HTERT RPE-1 (cell line): ENCODE data around the gene ADARB2.

Source experiments
- in situ Hi-C: fragments of 300-500 bp; cut with MboI; formaldehyde crosslinking; loops from 4 replicates; pipeline ENCODE4 v1.14.3; 2020; ENCODE audit warnings: low sequenced_read_pairs

ADARB2 gene

DNA sequence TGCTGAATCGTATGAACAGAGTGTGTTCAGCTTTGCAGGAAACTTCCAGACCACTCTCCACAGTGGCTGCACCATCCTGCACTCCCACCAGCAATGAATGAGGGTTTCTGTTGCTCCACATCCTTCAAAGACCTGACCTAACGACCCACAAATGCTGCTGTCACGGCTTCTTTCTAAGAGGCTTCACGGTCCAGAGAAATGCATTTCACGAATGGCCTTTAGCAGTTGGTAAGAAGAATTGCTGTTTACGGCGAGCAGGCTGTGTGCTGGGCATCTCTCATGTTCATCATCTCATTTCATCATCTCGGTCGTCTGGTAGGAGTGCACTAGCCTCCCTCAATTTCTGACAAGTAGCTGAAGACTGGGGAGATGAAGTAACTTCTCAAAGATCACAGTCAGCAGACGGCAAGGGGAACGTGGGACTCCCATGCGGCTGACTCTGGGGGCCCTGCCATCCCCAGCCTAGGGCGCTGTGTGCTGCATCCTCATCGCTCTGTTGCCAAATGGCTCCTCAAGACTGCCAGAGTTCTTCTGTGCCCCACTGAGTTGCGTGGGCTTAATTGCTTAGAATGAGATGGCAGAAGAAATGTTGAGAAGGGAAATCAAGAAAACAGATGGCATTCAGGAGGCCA is 72.9 kb downstream of the ADARB2 start:
- in situ Hi-C loops = no loop called here

DNA sequence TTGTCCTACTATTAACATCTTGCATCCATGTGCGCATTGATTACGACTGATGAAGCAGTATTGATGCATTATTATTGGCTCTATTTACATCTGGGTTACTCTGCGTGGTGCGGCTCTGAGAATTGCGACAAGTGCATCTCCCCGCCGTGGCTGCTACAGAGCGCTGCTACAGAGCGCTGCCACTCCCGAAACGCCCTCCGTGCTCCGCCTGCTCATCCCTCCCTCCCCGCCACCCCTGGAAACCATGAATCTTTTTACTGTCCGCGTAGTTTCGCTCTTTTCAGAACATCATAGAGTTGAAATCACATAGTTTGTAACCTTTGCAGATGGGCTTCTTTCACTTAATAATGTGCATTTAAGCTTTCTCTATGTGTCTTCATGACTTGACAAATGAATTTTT is 74.1 kb downstream of the ADARB2 start:
- in situ Hi-C loops = no loop called here

- in situ Hi-C loops = no loop called here
These were observed 74.8 kb downstream of the ADARB2 start for GRCh38 chr10:1662438-1663025.

GRCh38 chr10:1661859-1662437 is 75.4 kb downstream of the ADARB2 start:
- in situ Hi-C loops = no loop called here

DNA sequence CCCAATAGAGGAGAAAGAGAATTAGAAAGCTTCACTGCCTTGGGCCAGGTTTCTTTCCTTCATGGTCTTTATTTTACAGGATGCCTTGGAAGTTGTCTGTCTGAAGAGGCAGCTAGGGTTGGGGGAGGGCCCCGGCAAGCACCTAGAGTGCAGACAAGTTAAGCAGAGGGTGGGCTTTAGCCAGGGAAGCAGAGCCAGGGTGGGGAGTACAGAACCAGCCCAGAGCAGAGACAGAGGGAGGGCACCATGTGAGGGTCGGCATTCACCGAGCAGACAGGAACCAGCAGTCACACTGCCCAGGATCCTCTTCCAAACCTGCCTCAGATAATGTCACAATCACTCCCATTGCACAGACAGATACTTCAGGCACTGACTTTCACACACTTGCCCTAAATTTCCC is 75.9 kb downstream of the ADARB2 start:
- in situ Hi-C loops = no loop called here

GRCh38 chr10:1660815-1661214 is 76.5 kb downstream of the ADARB2 start:
- in situ Hi-C loops = no loop called here

GRCh38 chr10:1660386-1660785 is 76.9 kb downstream of the ADARB2 start:
- in situ Hi-C loops = no loop called here

GRCh38 chr10:1659221-1659791 is 78.0 kb downstream of the ADARB2 start:
- in situ Hi-C loops = no loop called here

DNA sequence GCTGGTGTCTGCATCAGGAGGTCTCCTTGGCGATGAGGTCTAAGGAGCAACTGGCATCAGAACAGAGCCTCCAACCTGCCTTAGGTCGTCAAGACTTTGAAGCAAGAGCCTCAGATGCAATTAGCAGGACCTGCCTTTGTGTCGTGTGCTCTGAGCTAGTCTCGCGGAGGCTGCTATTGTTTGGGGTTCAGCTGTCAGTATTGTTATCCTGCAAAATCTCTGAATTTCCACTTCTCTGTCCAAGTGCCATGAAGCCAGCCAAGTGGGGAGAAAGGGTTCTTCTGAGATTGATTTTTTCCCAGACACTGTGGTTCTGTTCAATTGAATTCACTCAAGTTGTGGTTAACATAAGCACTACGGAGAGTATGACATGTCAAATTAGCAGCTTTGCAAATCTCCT is 78.7 kb downstream of the ADARB2 start:
- in situ Hi-C loops = no loop called here

DNA sequence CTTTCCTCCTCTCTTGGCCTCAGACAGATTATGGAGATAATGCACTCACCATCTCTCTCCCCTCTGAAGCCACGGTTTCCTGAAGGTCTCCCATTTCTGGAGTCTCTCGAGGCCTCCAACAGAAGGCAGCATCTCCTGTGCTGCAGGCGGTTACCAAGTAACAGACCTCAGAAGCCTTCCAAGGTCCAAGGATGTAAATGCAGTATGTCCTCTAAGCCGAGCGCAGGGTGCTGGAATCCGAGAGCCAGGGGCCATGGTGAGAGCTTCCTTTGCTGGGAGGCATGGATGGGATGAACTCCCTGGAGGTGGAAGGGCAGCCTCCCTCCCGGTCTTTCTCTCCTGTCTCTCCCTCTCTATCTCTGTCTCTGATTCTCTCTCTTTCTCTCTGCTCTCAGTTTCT is 79.8 kb downstream of the ADARB2 start:
- in situ Hi-C loops = no loop called here

GRCh38 chr10:1655367-1655766 is 82.0 kb downstream of the ADARB2 start:
- in situ Hi-C loops = no loop called here

DNA sequence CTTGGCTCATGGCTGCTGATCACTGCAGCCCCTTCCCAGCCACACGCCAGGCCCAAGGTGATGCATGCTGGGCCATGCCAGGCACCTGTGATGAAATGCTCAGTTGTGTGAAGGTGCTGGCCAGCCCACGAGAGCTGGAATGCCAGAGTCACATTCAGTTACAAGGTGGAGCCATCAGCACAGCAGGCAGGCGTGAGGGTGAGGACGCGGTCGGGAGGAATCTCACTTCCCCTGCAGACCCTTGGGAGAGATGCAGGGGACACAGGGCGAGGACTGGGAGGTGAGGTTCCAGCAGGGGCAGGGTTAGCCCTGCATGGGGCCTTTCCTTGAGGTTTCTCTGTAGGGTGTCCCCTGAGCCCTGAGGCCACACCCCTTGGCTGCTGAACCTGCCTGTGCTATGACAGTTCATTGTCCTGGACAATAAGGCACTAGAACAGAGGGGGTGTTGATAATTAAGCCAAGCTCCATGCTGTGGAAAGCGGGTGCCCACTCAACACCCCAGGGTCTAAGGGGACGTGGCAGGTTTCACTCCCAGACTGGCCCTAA is 82.4 kb downstream of the ADARB2 start:
- in situ Hi-C loops = no loop called here

- in situ Hi-C loops = no loop called here
These were observed 83.1 kb downstream of the ADARB2 start for GRCh38 chr10:1654247-1654646.

- in situ Hi-C loops = no loop called here
These were observed 84.0 kb downstream of the ADARB2 start for GRCh38 chr10:1653321-1653720.

DNA sequence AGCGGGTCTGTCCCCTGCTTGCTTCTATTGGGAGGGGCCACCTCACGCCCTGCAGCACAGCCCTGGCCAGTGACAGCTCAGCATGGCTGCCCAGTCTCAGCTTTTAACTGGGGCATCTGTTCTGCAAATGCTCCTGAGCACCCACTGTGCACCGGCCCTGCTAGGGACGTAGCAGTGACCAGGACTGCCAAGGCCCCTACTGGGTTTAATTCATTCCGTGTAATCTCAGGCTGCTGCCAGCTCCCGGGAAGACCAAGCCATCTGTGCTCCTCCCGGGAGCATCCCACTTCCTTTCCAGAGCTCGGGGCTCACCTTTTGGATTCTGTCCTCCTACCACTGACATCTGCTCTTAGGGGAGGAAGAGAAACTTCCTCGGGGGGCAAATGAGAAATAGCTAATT is 85.2 kb downstream of the ADARB2 start:
- in situ Hi-C loops = no loop called here

GRCh38 chr10:1651270-1651966 is 85.9 kb downstream of the ADARB2 start:
- in situ Hi-C loops = no loop called here

- in situ Hi-C loops = no loop called here
These were observed 86.6 kb downstream of the ADARB2 start for GRCh38 chr10:1650542-1651269.

DNA sequence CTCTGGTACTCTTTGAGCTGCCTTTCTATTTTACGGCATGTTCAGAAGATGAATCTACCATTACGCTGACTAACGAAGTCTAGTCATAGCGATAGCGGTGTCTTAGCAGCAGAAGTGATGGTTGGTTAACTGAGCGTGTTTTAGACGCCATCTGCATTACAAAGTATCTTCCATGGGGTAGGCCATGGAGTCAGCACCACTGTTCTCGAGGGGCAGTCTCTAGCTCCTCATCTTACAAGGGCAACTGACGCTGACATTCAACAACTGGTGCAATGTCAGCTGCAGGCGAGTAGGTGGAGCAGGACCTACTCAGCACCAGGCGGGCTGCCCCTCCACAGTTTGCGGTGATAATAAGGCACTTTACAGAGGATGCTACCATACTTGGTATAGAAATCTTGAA is 88.7 kb downstream of the ADARB2 start:
- in situ Hi-C loops = no loop called here

DNA sequence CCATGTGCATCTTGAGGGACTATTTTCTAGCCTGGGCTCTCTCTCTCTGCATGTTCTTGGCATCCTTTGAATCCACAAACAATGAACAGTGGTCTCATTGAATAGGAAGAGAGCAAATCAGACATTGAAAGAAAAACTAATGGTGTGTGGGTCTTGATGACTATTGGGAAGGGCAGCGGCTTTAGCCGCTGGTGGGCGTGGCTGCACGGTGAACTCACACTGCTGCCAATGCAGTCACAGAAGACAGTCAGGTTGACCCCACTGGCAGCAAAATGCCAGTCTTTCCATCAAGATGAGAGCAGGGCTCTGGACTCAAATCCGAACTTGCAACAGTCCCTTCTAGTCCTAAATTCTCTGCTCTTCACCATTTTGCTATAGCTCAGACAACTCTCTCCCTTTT is 91.0 kb downstream of the ADARB2 start:
- in situ Hi-C loops = no loop called here

DNA sequence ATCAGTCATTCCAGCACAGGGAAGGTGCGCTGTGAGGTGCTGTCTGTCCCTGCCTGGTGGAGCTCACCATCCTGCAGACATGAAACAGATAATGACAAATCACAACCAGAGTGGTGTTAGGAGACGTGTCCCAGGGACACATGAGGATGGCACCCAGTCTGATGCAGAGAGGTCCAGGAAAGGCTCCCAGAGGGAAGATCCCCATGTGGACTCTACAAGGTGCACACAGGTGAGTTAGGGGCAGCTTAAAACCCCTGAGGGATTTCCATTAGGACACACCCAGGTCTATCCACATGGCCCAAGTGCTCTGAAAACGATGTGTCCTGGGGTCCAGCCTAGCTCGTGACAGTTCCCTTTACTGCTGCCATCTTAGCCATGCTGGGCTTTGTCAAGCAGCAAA is 91.4 kb downstream of the ADARB2 start:
- in situ Hi-C loops = no loop called here

DNA sequence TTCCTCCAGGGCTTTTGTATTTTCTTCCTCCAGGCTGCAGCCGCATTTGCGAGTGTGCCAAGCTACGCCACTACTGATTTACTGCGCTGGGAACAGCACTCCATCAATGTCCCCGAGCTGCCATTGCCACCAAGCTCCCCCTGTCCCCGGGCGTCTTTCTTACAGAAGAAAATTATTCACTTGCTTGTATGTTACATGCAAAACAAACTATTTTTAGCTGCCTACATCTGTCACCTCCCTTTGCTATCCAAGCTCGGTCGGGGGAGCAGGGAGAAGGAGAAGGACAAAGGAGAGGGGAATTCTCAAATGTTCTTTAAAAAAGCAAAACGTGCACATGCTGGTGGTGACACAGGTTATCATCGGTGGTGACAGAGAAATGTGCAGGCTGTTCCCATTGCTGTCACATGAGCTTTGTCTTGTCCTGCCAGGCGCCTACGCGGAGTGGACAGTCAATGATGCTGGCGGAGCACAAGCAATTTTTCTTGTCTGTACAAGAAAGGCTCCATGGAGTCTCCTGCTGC is 93.1 kb downstream of the ADARB2 start:
- in situ Hi-C loops = no loop called here
